PFSK-1 (cell line): ENCODE results near the gene MYO5C.

ENCODE experiments used
- POLR2AphosphoS5 ChIP-seq: IDR thresholded peaks from 2 replicates; pipeline ENCODE4 v1.6.1; 2012; ENCODE audit warnings: low read depth, mild to moderate bottlenecking, control low read depth, low read length, moderate library complexity
- SIN3A ChIP-seq: IDR thresholded peaks from 2 replicates; pipeline ENCODE4 v1.6.1; 2012; ENCODE audit warnings: mild to moderate bottlenecking, low read length, moderate library complexity, borderline replicate concordance; ENCODE audit not compliant: insufficient read depth
- TF ChIP-seq, protein P1 (sequence below), 2 experiments: IDR thresholded peaks; 2 replicates each; pipeline versions ENCODE4 v1.6.1 to v1.8.0; 2011 to 2012; ENCODE audit warnings: low read depth in 2 of 2, low read length in 2 of 2, control low read depth in 1 of 2, inconsistent platforms in 1 of 2, mild to moderate bottlenecking in 1 of 2, moderate library complexity in 1 of 2; ENCODE audit not compliant: insufficient read depth in 1 of 2

GRCh38 chr15:52218816-52219215 is 76.8 kb downstream of the MYO5C start:
- TF ChIP-seq, protein P1, sequence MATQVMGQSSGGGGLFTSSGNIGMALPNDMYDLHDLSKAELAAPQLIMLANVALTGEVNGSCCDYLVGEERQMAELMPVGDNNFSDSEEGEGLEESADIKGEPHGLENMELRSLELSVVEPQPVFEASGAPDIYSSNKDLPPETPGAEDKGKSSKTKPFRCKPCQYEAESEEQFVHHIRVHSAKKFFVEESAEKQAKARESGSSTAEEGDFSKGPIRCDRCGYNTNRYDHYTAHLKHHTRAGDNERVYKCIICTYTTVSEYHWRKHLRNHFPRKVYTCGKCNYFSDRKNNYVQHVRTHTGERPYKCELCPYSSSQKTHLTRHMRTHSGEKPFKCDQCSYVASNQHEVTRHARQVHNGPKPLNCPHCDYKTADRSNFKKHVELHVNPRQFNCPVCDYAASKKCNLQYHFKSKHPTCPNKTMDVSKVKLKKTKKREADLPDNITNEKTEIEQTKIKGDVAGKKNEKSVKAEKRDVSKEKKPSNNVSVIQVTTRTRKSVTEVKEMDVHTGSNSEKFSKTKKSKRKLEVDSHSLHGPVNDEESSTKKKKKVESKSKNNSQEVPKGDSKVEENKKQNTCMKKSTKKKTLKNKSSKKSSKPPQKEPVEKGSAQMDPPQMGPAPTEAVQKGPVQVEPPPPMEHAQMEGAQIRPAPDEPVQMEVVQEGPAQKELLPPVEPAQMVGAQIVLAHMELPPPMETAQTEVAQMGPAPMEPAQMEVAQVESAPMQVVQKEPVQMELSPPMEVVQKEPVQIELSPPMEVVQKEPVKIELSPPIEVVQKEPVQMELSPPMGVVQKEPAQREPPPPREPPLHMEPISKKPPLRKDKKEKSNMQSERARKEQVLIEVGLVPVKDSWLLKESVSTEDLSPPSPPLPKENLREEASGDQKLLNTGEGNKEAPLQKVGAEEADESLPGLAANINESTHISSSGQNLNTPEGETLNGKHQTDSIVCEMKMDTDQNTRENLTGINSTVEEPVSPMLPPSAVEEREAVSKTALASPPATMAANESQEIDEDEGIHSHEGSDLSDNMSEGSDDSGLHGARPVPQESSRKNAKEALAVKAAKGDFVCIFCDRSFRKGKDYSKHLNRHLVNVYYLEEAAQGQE (IDR thresholded peaks at IDR 0.05; ENCODE audit: insufficient read depth in 1 of 2, low read depth in 2 of 2, low read length in 2 of 2), result no peak
- TF ChIP-seq SIN3A (no peak), POLR2AphosphoS5 (no peak)
